AG09319 (cell line): ENCODE data around the gene SLIT3.

Experiments used
- DNase-seq: peaks from one replicate; pipeline ENCODE4 v3.0.0-alpha.2; 2010; ENCODE audit warnings: low read depth; ENCODE audit errors: extremely low read depth
- TF ChIP-seq, protein P1 (sequence below): IDR thresholded peaks from 2 replicates; pipeline ENCODE4 v1.5.1; 2011; ENCODE audit warnings: low read depth, mild to moderate bottlenecking, inconsistent platforms, low read length, moderate library complexity

Gene SLIT3

DNA sequence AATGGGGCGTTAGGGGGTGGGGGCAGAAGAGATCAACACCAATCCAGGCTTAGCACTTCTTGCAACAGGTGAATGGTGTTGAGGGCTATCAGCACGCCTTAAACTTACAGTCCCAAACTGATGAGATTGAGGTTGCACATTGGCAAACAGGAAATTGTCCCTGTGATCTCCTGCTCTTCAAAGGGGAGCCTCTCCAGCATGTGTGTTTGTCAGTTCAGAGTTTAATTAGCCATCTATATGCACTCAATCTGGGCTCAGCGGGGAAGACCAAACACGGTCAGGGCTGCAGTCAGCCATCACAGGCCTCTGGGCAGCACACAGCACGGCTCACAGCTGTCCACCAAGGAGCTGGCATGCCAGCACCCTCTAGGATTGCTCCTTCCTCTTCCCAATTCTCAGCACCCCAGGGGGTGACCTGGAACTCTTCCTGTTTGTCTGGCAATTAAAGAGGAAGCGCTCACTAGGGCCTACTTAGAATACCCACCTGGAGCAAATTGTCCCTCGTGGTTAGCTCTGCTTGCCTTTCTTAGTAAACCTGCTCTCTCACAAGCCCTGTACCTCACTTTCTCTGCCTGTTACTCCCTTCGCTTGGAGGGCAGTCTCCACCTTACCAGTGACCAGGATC is 217.4 kb downstream of the SLIT3 start:
- TF ChIP-seq, protein P1, sequence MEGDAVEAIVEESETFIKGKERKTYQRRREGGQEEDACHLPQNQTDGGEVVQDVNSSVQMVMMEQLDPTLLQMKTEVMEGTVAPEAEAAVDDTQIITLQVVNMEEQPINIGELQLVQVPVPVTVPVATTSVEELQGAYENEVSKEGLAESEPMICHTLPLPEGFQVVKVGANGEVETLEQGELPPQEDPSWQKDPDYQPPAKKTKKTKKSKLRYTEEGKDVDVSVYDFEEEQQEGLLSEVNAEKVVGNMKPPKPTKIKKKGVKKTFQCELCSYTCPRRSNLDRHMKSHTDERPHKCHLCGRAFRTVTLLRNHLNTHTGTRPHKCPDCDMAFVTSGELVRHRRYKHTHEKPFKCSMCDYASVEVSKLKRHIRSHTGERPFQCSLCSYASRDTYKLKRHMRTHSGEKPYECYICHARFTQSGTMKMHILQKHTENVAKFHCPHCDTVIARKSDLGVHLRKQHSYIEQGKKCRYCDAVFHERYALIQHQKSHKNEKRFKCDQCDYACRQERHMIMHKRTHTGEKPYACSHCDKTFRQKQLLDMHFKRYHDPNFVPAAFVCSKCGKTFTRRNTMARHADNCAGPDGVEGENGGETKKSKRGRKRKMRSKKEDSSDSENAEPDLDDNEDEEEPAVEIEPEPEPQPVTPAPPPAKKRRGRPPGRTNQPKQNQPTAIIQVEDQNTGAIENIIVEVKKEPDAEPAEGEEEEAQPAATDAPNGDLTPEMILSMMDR: no peak
- no peak for DNase-seq

DNA sequence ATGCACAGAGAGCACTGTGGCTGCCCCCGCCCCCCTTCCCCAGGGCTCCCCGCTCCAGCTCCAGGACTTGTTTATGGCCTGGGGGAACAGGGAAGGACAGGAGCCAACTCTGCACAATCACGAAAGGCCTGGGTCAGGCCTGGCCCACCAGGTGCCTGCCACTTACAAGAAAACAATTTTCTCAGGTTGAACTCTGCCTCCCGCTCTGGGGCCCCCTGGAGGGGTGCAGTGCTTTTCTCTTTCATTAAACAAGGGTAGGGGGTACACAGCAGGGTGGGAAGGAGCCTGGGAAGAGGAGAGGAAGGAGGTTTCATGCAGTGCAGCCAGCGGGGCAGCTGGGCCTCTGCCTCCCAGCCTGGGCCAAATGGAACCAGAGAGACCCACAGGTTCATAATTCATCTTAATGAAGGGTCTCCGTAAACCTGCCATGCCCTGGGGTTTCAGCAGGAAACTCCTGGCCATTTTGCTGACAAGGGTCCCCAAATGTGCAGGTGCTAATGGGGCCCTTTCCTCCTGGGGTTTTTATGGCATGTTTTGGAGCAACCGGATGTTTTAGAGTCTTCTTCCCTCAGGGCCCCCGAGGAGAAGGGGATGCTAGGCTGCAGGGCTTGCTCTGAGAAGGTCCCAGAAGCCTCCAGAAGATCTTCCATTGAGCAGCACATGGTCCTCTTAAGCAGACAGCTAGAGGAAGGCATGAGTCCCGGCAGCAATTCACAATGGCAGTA is 219.8 kb downstream of the SLIT3 start:
- TF ChIP-seq, protein P1: no peak
- DNase-seq: no peak

DNA sequence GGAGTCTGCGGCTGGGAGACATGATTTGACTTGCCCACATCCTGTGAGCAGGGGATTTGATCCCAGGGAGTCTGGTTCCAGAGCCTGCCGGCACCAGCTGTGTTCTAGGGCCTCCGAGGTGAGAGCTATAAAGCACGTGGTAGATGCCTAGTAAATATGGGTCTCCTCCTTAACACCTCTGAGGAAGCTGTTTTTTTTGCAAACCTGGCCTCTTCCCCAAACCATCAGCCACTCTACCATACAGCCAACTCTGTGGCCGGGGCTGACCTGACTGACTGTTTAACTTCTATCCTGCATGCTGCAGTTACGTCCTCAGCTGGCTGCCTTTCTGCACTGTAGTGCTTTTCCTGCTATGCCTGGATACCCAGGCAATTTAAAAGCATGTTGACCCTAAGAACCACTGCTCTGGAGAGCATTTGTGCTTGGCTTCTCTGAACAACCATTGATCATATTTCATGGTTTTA is 220.5 kb downstream of the SLIT3 start:
- DNase-seq: no peak
- TF ChIP-seq, protein P1: no peak

DNA sequence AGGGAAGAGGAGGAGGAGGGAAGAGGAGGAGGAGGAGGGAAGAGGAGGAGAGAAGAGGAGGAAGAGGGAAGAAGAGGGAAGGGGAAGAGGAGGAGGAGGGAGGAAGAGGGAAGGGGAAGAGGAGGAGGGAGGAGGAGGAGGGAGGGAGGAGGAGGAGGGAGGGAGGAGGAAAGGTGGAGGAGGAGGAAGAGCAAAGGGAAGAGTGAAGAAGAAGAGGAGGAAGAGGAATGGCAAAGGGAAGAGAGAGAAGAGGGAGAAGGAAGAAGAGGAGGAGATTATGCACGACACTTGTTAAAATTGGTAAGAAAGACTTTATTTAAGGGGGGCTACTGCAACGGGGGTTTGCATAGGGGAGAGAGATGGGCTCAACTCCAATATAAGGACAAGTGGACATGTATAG is 221.2 kb downstream of the SLIT3 start:
- no peak for DNase-seq
- TF ChIP-seq, protein P1: no peak

DNA sequence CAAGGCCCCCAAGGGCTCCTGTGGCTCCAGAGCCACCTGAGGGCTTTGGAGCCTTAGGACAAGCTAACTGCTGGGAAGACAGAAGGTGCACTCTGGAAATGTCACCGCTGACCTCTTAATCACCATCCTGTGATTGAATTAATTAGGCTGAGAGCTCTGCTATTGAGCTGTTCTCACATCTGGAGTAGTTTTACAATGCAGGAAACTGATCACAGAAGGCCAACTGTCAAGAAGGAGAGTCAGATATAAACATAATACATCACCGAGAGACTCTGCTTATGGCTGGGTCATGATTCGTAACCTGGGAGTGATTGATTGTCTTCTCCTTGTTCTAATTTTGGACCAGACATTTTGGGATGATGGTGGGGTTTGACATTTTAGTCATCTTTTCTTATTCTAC is 226.1 kb downstream of the SLIT3 start:
- TF ChIP-seq, protein P1: no peak
- no peak for DNase-seq

DNA sequence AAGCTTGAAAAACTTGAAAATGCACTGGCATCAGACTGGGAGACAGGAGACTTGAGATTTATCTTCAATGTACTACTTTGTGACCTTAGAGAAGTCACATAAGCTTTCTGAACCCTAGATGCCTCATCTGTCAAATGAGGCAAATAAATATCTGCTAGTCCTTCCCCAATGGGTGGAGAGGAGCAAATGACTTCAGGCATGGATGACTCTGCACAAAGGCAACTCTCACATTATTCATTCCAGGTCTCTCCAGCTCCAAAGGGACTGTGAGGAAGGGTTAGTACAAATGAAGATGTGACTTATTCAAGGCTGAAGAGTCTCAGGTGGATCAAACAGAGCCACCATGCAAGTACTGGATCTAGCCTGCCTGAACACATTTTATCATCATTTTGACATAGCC is 228.7 kb downstream of the SLIT3 start:
- DNase-seq: no peak
- TF ChIP-seq, protein P1: no peak

DNA sequence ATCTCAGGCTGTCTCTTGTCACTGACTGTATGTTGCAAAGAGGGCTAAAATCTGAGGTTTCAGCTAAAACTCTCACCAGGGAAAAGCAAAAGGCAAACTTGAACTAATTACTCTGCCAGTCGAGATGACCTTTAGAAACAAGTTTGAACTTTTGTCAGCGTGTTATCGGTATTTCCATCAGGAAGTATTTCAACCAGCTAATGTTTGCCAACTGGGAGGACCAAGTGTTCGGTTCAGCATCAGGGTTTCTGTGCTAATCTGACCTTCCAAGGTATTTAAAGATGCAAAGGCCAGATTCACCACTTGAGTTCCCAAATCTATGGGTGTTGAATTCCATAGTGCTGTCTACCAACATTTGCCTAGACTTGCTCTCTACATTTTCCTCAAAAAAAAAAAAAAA is 230.5 kb downstream of the SLIT3 start:
- TF ChIP-seq, protein P1: no peak
- DNase-seq: no peak
